ENCODE results near the gene CDC40.

GRCh38 chr6:110188791-110189190 lies 8.6 kb downstream of the CDC40 start:
- TF ChIP-seq POLR2A (IDR thresholded peaks at IDR 0.05; ENCODE audit: low read length) (no peak), GATA1 (IDR thresholded peaks at IDR 0.05; ENCODE audit: low read depth, low read length) (no peak)

All from erythroblast (primary cell).